ENCODE measurements around the gene HRAS. TPM values are rescaled to one million over a fixed set of nuclear protein-coding genes. Genes with fewer than 3 reads are reported as not detected.

The HRAS gene
- total and polyA plus RNA-seq, 10 of the 15 experiments (the other 5 are each of a cell fraction or from before 2014, with no cell fraction given) = 2.8 to 72.4 (median 31.7) TPM

- SMC1A ChIA-PET (ENCODE audit: uncharacterized antibody, unreplicated experiment) = no interaction called here
- Histone ChIP-seq H3K4me1 (ENCODE audit: control insufficient read depth, insufficient read depth, low read length) (no peaks in the 10 kb centered on the region), H3K4me2 (ENCODE audit: control insufficient read depth, insufficient read depth) (no peak overlapping the region), H3K9ac (ENCODE audit: control insufficient read depth, insufficient read depth, low read length) (no peak overlapping the region), H2AFZ (ENCODE audit: control insufficient read depth, low read depth, low read length) (no peak overlapping the region), H3K9me3 (replicated peaks; ENCODE audit: control insufficient read depth, insufficient read depth, low read length) (no peaks in the 10 kb centered on the region), H3K79me2 (ENCODE audit: control insufficient read depth, insufficient read depth, low read length) (no peaks in the 10 kb centered on the region), H3K36me3 (ENCODE audit: control insufficient read depth in 2 of 2, insufficient read depth in 2 of 2, low read length in 1 of 2) (no peaks in the 10 kb centered on the region), H3K4me3 (no peak overlapping the region), H4K20me1 (ENCODE audit: control insufficient read depth, insufficient read depth) (no peaks in the 10 kb centered on the region), H3K27me3 (replicated peaks in 1 of 2; ENCODE audit: control insufficient read depth in 2 of 2, insufficient read depth in 2 of 2, low read length in 1 of 2) (peaks cover 0 to 5% of the 10 kb centered on the region in 2 experiments; a peak in 1 of 4 replicates), H3K27ac (ENCODE audit: control insufficient read depth, insufficient read depth) (no peak overlapping the region)
- DNase-seq (ENCODE audit: low read depth, low spot score) = no peak
- in situ Hi-C loops (cut with MboI) = no loop called here
- BruUV-seq (replicated peaks) = no TSS peak
- CTCF ChIA-PET = interaction anchor here (1.2 to 1.4 kb wide), 2 partner anchors 15 to 243 kb away, joined by 3 read pairs; no protein-coding TSS in a partner anchor
- ATAC-seq = no peak
- WGBS (ENCODE audit: insufficient coverage, insufficient replicate concordance, low lambda C conversion rate, missing lambda C conversion rate) = 66% methylated on average over 27 of the region's 27 CpGs
- POLR2A ChIA-PET = interaction anchor here (0.5 kb wide), 1 partner anchor 113 kb away, joined by 4 read pairs; no protein-coding TSS in a partner anchor
- RAD21 ChIA-PET (ENCODE audit: unreplicated experiment) = interaction anchor here (2.6 kb wide), 1 partner anchor 169 kb away, joined by 22 read pairs; no protein-coding TSS in a partner anchor
- no peak for FAIRE-seq
- no peak for TF ChIP-seq MYC (IDR thresholded peaks at IDR 0.05; ENCODE audit: insufficient read depth, insufficient read length, insufficient replicate concordance, low read length, severe bottlenecking)
- no peak for TF ChIP-seq HSF1 (IDR thresholded peaks at IDR 0.05; ENCODE audit: low read depth, low read length)
- no peak for TF ChIP-seq CTCF (IDR thresholded peaks at IDR 0.05 in 2 of 3, conservative IDR thresholded peaks at IDR 0.05 in 1 of 3; ENCODE audit: control insufficient read depth in 2 of 3, extremely low read depth in 1 of 3, insufficient read depth in 1 of 3, low read depth in 3 of 3, low read length in 3 of 3)
- TF ChIP-seq IRF5 (IDR thresholded peaks at IDR 0.05; ENCODE audit: borderline replicate concordance) = no peak
- TF ChIP-seq CHD1 (IDR thresholded peaks at IDR 0.05; ENCODE audit: low read depth, low read length) = no peak
- no peak for TF ChIP-seq YY1 (IDR thresholded peaks at IDR 0.05; ENCODE audit: low read depth, low read length)
- intact Hi-C loops (cut with micrococcal nuclease; ENCODE audit: unreplicated experiment) = no loop called here
These were observed 18.0 kb upstream of the HRAS start for GRCh38 chr11:553083-553987.
